ENCODE data around the gene RTEL1.

DNA sequence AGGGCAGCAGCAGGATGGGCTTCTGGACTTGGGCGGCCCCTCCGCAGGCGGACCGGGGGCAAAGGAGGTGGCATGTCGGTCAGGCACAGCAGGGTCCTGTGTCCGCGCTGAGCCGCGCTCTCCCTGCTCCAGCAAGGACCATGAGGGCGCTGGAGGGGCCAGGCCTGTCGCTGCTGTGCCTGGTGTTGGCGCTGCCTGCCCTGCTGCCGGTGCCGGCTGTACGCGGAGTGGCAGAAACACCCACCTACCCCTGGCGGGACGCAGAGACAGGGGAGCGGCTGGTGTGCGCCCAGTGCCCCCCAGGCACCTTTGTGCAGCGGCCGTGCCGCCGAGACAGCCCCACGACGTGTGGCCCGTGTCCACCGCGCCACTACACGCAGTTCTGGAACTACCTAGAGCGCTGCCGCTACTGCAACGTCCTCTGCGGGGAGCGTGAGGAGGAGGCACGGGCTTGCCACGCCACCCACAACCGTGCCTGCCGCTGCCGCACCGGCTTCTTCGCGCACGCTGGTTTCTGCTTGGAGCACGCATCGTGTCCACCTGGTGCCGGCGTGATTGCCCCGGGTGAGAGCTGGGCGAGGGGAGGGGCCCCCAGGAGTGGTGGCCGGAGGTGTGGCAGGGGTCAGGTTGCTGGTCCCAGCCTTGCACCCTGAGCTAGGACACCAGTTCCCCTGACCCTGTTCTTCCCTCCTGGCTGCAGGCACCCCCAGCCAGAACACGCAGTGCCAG lies 38.7 kb downstream of the RTEL1 start, which contains the start of gene TNFRSF6B:
- TF ChIP-seq EGR1 (IDR thresholded peaks at IDR 0.05; ENCODE audit: low read depth) (no peak), POLR2A (IDR thresholded peaks at IDR 0.05; ENCODE audit: borderline replicate concordance, extremely low read depth, insufficient read depth, insufficient read length) (peak; percentile 28), ZNF274 (IDR thresholded peaks at IDR 0.05; ENCODE audit: low read depth, low read length) (no peak), SP1 (IDR thresholded peaks at IDR 0.05; ENCODE audit: low read depth) (no peak), EZH2phosphoT487 (IDR thresholded peaks at IDR 0.05; ENCODE audit: borderline replicate concordance) (no peak), ZFX (IDR thresholded peaks at IDR 0.05) (no peak), EZH2 (IDR thresholded peaks at IDR 0.05) (no peak), RAD21 (IDR thresholded peaks at IDR 0.05; ENCODE audit: low read depth) (no peak), JUND (IDR thresholded peaks at IDR 0.05) (no peak)
- TF ChIP-seq, protein P1, sequence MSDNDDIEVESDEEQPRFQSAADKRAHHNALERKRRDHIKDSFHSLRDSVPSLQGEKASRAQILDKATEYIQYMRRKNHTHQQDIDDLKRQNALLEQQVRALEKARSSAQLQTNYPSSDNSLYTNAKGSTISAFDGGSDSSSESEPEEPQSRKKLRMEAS (IDR thresholded peaks at IDR 0.05) = no peak
- TF ChIP-seq, protein P2, sequence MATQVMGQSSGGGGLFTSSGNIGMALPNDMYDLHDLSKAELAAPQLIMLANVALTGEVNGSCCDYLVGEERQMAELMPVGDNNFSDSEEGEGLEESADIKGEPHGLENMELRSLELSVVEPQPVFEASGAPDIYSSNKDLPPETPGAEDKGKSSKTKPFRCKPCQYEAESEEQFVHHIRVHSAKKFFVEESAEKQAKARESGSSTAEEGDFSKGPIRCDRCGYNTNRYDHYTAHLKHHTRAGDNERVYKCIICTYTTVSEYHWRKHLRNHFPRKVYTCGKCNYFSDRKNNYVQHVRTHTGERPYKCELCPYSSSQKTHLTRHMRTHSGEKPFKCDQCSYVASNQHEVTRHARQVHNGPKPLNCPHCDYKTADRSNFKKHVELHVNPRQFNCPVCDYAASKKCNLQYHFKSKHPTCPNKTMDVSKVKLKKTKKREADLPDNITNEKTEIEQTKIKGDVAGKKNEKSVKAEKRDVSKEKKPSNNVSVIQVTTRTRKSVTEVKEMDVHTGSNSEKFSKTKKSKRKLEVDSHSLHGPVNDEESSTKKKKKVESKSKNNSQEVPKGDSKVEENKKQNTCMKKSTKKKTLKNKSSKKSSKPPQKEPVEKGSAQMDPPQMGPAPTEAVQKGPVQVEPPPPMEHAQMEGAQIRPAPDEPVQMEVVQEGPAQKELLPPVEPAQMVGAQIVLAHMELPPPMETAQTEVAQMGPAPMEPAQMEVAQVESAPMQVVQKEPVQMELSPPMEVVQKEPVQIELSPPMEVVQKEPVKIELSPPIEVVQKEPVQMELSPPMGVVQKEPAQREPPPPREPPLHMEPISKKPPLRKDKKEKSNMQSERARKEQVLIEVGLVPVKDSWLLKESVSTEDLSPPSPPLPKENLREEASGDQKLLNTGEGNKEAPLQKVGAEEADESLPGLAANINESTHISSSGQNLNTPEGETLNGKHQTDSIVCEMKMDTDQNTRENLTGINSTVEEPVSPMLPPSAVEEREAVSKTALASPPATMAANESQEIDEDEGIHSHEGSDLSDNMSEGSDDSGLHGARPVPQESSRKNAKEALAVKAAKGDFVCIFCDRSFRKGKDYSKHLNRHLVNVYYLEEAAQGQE (IDR thresholded peaks at IDR 0.05; ENCODE audit: low read depth) = no peak
- TF ChIP-seq, protein P3, sequence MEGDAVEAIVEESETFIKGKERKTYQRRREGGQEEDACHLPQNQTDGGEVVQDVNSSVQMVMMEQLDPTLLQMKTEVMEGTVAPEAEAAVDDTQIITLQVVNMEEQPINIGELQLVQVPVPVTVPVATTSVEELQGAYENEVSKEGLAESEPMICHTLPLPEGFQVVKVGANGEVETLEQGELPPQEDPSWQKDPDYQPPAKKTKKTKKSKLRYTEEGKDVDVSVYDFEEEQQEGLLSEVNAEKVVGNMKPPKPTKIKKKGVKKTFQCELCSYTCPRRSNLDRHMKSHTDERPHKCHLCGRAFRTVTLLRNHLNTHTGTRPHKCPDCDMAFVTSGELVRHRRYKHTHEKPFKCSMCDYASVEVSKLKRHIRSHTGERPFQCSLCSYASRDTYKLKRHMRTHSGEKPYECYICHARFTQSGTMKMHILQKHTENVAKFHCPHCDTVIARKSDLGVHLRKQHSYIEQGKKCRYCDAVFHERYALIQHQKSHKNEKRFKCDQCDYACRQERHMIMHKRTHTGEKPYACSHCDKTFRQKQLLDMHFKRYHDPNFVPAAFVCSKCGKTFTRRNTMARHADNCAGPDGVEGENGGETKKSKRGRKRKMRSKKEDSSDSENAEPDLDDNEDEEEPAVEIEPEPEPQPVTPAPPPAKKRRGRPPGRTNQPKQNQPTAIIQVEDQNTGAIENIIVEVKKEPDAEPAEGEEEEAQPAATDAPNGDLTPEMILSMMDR (IDR thresholded peaks at IDR 0.05 in 2 of 3, conservative IDR thresholded peaks at IDR 0.05 in 1 of 3; ENCODE audit: borderline replicate concordance in 1 of 3, insufficient read depth in 1 of 3, low read depth in 2 of 3, low read length in 2 of 3) = no peak
- TF ChIP-seq, protein P4, sequence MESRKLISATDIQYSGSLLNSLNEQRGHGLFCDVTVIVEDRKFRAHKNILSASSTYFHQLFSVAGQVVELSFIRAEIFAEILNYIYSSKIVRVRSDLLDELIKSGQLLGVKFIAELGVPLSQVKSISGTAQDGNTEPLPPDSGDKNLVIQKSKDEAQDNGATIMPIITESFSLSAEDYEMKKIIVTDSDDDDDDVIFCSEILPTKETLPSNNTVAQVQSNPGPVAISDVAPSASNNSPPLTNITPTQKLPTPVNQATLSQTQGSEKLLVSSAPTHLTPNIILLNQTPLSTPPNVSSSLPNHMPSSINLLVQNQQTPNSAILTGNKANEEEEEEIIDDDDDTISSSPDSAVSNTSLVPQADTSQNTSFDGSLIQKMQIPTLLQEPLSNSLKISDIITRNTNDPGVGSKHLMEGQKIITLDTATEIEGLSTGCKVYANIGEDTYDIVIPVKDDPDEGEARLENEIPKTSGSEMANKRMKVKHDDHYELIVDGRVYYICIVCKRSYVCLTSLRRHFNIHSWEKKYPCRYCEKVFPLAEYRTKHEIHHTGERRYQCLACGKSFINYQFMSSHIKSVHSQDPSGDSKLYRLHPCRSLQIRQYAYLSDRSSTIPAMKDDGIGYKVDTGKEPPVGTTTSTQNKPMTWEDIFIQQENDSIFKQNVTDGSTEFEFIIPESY (IDR thresholded peaks at IDR 0.05; ENCODE audit: extremely low read depth, insufficient replicate concordance, low read length) = no peak

All from HCT116 (cell line).